HG02970 (cell line): ENCODE results near the gene PDE4D.

Experiments used
- ATAC-seq: cut with Tn5 transposase; IDR thresholded peaks from one replicate; pipeline ENCODE4 v1.9.1; 2021; ENCODE audit warnings: mild to moderate bottlenecking, moderate library complexity, moderate number of reproducible peaks; ENCODE audit not compliant: unreplicated experiment, low FRiP score

Gene PDE4D

GRCh38 chr5:59893429-59894227, at the start of gene PDE4D:
Gene PDE4D (minus strand): TSS chr5:59893726.
- ATAC-seq: no peak

GRCh38 chr5:59937633-59938032, 44.1 kb upstream of the PDE4D start:
- no peak for ATAC-seq

DNA sequence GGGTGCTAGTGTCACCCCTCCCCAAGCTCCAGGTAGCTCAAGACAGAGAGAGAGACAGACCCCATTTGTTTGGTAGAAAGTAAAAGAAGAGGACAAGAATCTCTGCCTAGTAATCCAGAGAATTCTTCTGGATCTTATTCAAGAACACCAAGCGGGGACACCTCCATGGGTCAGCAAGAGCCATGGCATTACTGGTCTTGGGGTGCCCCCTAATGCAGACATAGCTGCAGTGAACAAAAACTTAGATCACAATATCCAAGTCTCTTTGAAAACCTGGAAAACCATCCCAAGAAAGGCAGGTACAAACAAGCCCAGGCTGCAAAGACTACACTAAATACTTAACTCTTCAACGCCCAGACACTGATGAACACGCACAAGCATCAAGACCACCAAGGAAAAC, 29.9 kb upstream of the PDE4D start:
- ATAC-seq: no peak

- no peak for ATAC-seq
These were observed 28.7 kb upstream of the PDE4D start for GRCh38 chr5:59922220-59922619.

- ATAC-seq: no peak
These were observed 28.3 kb upstream of the PDE4D start for GRCh38 chr5:59921816-59922215.

- no peak for ATAC-seq
These were observed 26.0 kb upstream of the PDE4D start for GRCh38 chr5:59919484-59919883.

DNA sequence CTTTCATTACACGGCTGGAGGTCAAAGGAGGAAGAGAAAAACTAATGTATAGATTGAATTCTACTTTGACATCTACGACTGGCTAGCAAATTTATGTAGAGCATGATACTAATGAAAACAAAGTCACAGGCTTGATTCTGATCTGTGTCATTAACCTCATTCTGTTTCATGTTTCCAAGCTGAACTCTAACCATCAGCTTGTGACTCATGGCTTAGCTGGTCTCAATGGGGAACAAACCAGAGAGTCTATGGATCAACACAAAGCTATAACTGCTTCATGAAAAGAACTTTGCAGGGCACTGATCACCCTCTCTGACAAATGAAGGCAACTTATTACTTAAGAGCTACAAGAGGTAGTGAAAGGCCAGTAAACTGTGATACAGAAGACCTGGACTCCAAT, 23.6 kb upstream of the PDE4D start:
- no peak for ATAC-seq

DNA sequence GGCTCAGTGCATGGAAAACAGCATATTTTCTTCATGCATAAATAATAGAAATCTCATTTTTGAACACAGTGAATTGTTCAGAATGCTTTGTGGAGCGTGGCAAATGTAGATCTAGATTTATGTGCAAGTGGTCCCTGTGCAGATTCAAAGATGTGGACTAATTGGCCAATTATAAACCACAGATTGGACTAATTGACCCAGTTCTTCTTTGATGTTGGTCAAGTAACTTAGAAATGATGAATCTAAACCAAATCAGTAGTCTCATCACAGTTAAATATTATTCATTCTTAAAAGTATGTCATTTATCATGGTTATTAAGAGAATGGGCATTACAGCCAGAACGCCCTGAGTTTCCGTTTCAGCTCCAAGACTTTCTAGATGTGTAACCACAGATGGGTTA, 11.7 kb upstream of the PDE4D start:
- ATAC-seq: no peak

DNA sequence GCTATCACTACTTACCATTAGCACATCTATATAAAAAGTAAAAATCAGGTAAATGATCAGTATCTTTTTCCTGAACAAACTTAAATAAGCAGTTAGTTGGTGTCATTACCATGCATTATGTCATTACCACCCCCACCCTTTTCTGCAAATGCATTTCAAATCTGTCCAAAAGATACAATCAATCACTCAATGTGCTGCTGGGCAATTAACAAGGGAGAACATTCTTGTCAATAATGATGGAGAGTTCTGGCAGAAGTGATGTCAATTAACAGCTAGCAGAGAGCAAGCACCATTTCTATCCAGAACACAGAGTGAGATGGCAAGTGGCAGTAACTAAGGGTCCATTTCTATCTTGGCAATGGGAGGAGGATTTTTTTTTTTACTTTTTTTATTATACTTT, 3.5 kb upstream of the PDE4D start:
- no peak for ATAC-seq

DNA sequence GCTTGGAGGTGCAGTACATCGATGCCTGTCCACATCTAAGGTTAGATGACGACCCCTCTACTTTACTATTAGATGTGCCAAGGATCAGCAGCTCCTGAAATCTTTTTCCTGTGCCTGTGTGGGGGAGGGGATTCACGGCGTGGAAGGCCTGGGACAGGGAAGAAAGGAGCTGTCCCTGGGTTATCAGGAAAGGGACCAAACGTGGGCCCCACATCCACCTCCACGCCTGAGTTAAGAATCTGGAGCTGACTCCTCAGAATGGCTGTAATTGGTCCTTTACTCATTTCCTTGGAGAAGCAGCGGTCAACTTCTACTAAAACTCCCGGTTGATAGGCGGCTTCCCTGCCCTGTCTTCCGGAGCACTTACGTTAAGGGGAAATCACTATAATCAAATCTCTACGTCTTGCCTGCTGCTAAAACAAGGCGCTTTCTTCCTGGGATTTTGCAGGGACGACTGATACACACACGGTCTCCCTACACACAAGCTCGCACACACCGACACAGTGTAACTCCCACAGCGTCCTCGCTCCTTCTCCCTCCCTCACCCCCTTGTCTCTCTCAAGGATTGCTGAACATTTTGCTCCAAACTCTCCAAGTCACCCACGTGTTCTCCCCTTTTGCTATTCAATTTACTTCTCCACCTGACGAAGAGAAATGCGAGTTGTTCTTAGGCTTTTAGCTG, 1.4 kb downstream of the PDE4D start:
- no peak for ATAC-seq

GRCh38 chr5:59887274-59887673, 6.3 kb downstream of the PDE4D start:
- no peak for ATAC-seq

- ATAC-seq: no peak
These were observed 18.9 kb downstream of the PDE4D start for GRCh38 chr5:59874675-59875074.

- ATAC-seq: no peak
These were observed 20.4 kb downstream of the PDE4D start for GRCh38 chr5:59873113-59873512.

- no peak for ATAC-seq
These were observed 26.9 kb downstream of the PDE4D start for GRCh38 chr5:59866661-59867060.

GRCh38 chr5:59864718-59865117, 28.8 kb downstream of the PDE4D start:
- no peak for ATAC-seq

- ATAC-seq: no peak
These were observed 29.7 kb downstream of the PDE4D start for GRCh38 chr5:59863777-59864176.

GRCh38 chr5:59856358-59856757, 37.2 kb downstream of the PDE4D start:
- ATAC-seq: no peak

GRCh38 chr5:59850766-59851165, 42.8 kb downstream of the PDE4D start:
- ATAC-seq: no peak

GRCh38 chr5:59847586-59847985, 45.9 kb downstream of the PDE4D start:
- no peak for ATAC-seq

DNA sequence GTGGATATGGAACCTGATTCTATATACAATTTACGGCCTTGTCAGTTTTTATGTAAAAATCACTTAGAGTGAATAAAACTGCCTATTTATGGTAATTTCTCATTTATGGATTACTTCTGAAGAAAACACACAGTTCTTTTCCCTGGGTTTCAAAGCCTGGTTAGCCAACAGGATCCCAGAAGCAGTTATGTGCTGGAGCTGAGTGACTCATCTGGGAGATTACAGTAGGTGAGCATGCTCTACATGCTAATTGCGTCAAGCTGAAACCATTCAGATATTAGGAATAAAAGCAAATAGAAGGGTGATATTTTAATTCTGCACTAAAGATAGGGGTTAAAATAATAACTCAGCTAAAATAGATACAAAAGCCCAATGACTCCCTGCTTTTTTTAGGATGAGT, 47.8 kb downstream of the PDE4D start:
- ATAC-seq: no peak

DNA sequence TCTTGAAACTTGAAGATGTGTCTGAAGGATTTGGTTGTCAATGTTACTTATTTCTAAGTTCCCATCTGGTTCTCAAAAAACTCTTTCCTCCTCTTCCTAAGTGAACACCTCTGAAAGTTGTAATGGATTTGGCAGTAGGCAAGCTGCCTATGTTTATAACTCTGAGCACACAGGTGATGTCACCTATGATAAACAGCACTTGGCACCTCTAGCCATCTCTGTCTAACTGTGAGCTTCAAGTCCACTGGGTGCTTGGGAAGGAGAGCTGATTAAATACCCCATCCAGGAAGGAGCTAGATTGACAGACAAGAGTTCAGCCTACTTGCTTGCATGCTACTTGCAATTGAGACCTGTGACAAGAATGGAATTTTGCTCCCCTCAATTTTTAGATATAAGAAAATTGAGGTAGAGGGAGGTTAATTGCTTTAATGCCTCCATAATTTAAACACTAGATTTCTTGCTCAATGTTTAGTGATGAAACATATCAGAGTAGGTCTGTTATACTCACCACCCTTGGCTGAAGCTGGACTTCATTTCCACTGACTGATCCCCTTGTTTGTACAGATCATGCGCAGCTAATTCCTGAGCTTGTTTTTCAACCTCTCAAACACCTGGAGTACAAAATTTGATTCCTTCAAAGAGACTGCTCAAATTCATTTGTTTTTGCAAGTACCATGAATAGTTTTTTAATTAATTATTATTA, 49.9 kb downstream of the PDE4D start:
- ATAC-seq: no peak
